Kidney (tissue), 14 donors: ENCODE results near the gene AJUBA. TPM values are rescaled to one million over a fixed set of nuclear protein-coding genes. Genes with fewer than 3 reads are reported as not detected.

Experiments
- DNase-seq, 5 donors: peaks; one replicate each; pipeline ENCODE4 v3.0.0-alpha.2; 2013 to 2020
- FAIRE-seq: peaks from 2 replicates; lab custom pipeline; 2012; peaks lifted over from hg19 to GRCh38; lab: Jason Lieb, UNC
- H3K27ac ChIP-seq, 2 donors: one replicate each; pipeline ENCODE4 v1.7.0; 2013; ENCODE audit warnings: low read depth in 2 of 2, low read length in 2 of 2, inconsistent platforms in 1 of 2
- H3K27me3 ChIP-seq: one replicate; pipeline ENCODE4 v1.7.1; 2013; ENCODE audit warnings: low read length, inconsistent platforms; ENCODE audit not compliant: control insufficient read depth, insufficient read depth
- H3K36me3 ChIP-seq, 3 donors: one replicate each; pipeline versions ENCODE4 v1.7.0 to v1.7.1; 2013; ENCODE audit warnings: low read length in 3 of 3, control low read depth in 1 of 3, inconsistent platforms in 1 of 3; ENCODE audit not compliant: insufficient read depth in 3 of 3, control insufficient read depth in 2 of 3
- H3K4me1 ChIP-seq, 3 donors: one replicate each; pipeline versions ENCODE4 v1.7.0 to v1.7.1; 2013; ENCODE audit warnings: low read length in 3 of 3, inconsistent platforms in 1 of 3, low read depth in 1 of 3; ENCODE audit not compliant: control insufficient read depth in 2 of 3, insufficient read depth in 2 of 3
- H3K4me3 ChIP-seq, 3 donors: one replicate each; pipeline versions ENCODE4 v1.7.0 to v1.8.1; 2013; ENCODE audit warnings: low read length in 3 of 3, control low read depth in 1 of 3, inconsistent platforms in 1 of 3
- H3K9ac ChIP-seq, 3 donors: one replicate each; pipeline versions ENCODE4 v1.7.0 to v1.7.1; 2013; ENCODE audit warnings: low read length in 3 of 3, control low read depth in 1 of 3, inconsistent platforms in 1 of 3
- H3K9me3 ChIP-seq, 3 donors: one replicate each; pipeline versions ENCODE4 v1.7.0 to v1.7.1; 2013; ENCODE audit warnings: low read length in 3 of 3, control low read depth in 1 of 3, inconsistent platforms in 1 of 3; ENCODE audit not compliant: control insufficient read depth in 2 of 3, insufficient read depth in 1 of 3
- intact Hi-C: fragments of 100-400 bp; cut with DNase I; formaldehyde crosslinking; loops from one replicate; pipeline ENCODE4 v1.11.1; 2022
- polyA plus RNA-seq: library from polyadenylated mRNA; stranded (reverse); fragments of 350-450 nt; fragmentation: Illumina TruSeq; extraction: RNeasy Lipid Tissue Mini Kit (QIAGEN cat#74804); gene quantifications from one replicate; pipeline ENCODE4 v1.2.3, GENCODE V29; 2014; ENCODE audit warnings: low read depth, low replicate concordance; ENCODE audit not compliant: insufficient read depth
- total RNA-seq: library from RNA; stranded (reverse); fragmentation: NEBNext Ultra II Directional; extraction: Animal tissue kit (Norgen Biotek cat#: 25700); gene quantifications from one replicate; pipeline ENCODE4 v1.2.1, GENCODE V29; 2021
- TF ChIP-seq, protein P1 (sequence below): IDR thresholded peaks from 3 replicates; pipeline ENCODE4 v1.5.1; 2012; ENCODE audit warnings: mild to moderate bottlenecking, moderate library complexity, borderline replicate concordance; ENCODE audit not compliant: insufficient read depth; ENCODE audit errors: extremely low read depth
- donor health status: control.
- donor health status: control.
- donor health status: control.
- donor health status: control.
- donor health status: control.
- donor health status: DM: yes; HTN: yes; CAD: no.
- donor health status: Normal renal cell carcinoma (clear cell type).

The AJUBA gene
- total and polyA plus RNA-seq, 2 donors from 2014 or later, result 14.6 to 28.5 TPM

DNA sequence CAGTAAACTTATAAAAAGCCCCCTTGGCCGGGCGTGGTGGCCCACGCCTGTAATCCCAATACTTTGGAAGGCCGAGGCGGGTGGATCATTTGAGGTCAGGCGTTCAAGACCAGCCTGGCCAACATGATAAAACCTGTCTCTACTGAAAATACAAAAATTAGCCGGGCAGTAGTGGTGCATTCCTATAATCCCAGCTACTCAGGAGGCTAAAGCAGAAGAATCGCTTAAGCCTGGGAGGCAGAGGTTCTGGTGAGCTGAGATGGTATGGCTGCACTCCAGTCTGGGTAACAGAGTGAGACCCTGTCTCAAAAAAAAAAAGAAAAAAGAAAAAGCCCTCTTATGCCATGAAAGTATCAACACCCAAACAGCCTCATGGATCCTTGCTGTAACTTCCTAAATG, 56.8 kb downstream of the AJUBA start:
- H3K36me3 ChIP-seq, result peaks cover 11 to 34% (median 30%) of the 10 kb centered on the region in 3 donors
- TF ChIP-seq, protein P1, sequence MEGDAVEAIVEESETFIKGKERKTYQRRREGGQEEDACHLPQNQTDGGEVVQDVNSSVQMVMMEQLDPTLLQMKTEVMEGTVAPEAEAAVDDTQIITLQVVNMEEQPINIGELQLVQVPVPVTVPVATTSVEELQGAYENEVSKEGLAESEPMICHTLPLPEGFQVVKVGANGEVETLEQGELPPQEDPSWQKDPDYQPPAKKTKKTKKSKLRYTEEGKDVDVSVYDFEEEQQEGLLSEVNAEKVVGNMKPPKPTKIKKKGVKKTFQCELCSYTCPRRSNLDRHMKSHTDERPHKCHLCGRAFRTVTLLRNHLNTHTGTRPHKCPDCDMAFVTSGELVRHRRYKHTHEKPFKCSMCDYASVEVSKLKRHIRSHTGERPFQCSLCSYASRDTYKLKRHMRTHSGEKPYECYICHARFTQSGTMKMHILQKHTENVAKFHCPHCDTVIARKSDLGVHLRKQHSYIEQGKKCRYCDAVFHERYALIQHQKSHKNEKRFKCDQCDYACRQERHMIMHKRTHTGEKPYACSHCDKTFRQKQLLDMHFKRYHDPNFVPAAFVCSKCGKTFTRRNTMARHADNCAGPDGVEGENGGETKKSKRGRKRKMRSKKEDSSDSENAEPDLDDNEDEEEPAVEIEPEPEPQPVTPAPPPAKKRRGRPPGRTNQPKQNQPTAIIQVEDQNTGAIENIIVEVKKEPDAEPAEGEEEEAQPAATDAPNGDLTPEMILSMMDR, result no peak

DNA sequence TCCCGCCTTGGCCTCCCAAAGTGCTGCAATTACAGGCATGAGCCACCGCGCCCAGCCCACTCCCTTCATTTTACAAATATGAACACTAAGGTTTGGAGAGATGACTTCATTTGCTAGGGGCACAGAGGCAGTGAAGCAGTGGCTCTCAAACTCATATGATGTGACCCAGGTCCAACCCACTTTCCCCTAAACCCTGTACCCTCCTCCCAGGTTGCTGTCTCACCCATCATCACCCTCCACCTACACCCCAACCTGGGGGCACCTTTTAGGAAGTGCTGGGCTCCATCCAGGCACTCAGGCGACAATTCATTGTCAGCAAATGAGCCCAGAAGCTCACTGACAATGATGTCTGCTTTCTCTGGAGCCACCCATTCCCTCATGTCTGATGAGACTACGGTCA, 58.6 kb downstream of the AJUBA start:
- Histone ChIP-seq H3K9ac (no peak overlapping the region), H3K36me3 (peaks cover 11 to 38% (median 31%) of the 10 kb centered on the region in 3 donors), H3K4me3 (no peak overlapping the region), H3K27me3 (no peaks in the 10 kb centered on the region), H3K27ac (no peak overlapping the region), H3K9me3 (no peaks in the 10 kb centered on the region), H3K4me1 (peaks cover 0 to 14% (median 0%) of the 10 kb centered on the region in 3 donors)
- TF ChIP-seq, protein P1, result no peak
- intact Hi-C loops, result no loop called here
- DNase-seq, result no peak
- FAIRE-seq, result no peak

More for the DNA sequence above, 56.8 kb downstream of the AJUBA start:
- H3K4me3 ChIP-seq, result no peak overlapping the region
- FAIRE-seq, result no peak
- no peak overlapping the region for H3K27ac ChIP-seq
- no peak overlapping the region for H3K9ac ChIP-seq
- intact Hi-C loops, result no loop called here
- no peaks in the 10 kb centered on the region for H3K9me3 ChIP-seq
- no peaks in the 10 kb centered on the region for H3K27me3 ChIP-seq
- peaks cover 0 to 11% (median 0%) of the 10 kb centered on the region in 3 donors for H3K4me1 ChIP-seq
- DNase-seq, result no peak

GRCh38 chr14:22922294-22922693, 60.1 kb downstream of the AJUBA start:
- no peaks in the 10 kb centered on the region for H3K9me3 ChIP-seq

More at GRCh38 chr14:22922294-22922693, 60.1 kb downstream of the AJUBA start:
- Histone ChIP-seq H3K4me1 (peaks cover 0 to 7% (median 3%) of the 10 kb centered on the region in 3 donors), H3K9ac (no peak overlapping the region), H3K36me3 (peaks cover 11 to 38% (median 31%) of the 10 kb centered on the region in 3 donors), H3K27me3 (no peaks in the 10 kb centered on the region), H3K4me3 (no peak overlapping the region), H3K27ac (no peak overlapping the region)
- TF ChIP-seq, protein P1, result no peak
- no peak for FAIRE-seq
- intact Hi-C loops, result no loop called here
- no peak for DNase-seq

Other genes starting within 250 kb of the AJUBA start
- 80.8 TPM for gene OXA1L, start 215.9 kb downstream of the AJUBA start, total RNA-seq
- gene OXA1L, start 215.9 kb downstream of the AJUBA start, polyA plus RNA-seq, result 101 TPM
- gene SLC7A7, start 167.1 kb downstream of the AJUBA start, total RNA-seq, result 26.6 TPM
- gene SLC7A7, start 167.1 kb downstream of the AJUBA start, polyA plus RNA-seq, result 235 TPM
- gene MRPL52, start 152.7 kb downstream of the AJUBA start, total RNA-seq, result 74.3 TPM
- 255 TPM for gene MRPL52, start 152.7 kb downstream of the AJUBA start, polyA plus RNA-seq
- 108 TPM for gene MMP14, start 146.0 kb downstream of the AJUBA start, total RNA-seq
- 30.1 TPM for gene MMP14, start 146.0 kb downstream of the AJUBA start, polyA plus RNA-seq
- gene LRP10, start 110.8 kb downstream of the AJUBA start, total RNA-seq, result 207 TPM
- 74.7 TPM for gene LRP10, start 110.8 kb downstream of the AJUBA start, polyA plus RNA-seq
- gene REM2, start 99.3 kb downstream of the AJUBA start, total RNA-seq, result 0.63 TPM
- gene REM2, start 99.3 kb downstream of the AJUBA start, polyA plus RNA-seq, result 0.77 TPM
- gene RBM23, start 63.4 kb downstream of the AJUBA start, total RNA-seq, result 93.6 TPM
- gene RBM23, start 63.4 kb downstream of the AJUBA start, polyA plus RNA-seq, result 44.8 TPM
- gene PRMT5, start 53.2 kb downstream of the AJUBA start, total RNA-seq, result 58.7 TPM
- 64.2 TPM for gene PRMT5, start 53.2 kb downstream of the AJUBA start, polyA plus RNA-seq
- 38.1 TPM for gene HAUS4, start 25.5 kb downstream of the AJUBA start, total RNA-seq
- gene HAUS4, start 25.5 kb downstream of the AJUBA start, polyA plus RNA-seq, result 35.8 TPM
- gene C14orf93, start 27.6 kb upstream of the AJUBA start, total RNA-seq, result 9.5 TPM
- gene C14orf93, start 27.6 kb upstream of the AJUBA start, polyA plus RNA-seq, result 9.6 TPM
- 87.1 TPM for gene PSMB5, start 52.3 kb upstream of the AJUBA start, total RNA-seq
- 190 TPM for gene PSMB5, start 52.3 kb upstream of the AJUBA start, polyA plus RNA-seq
- not detected for gene PSMB11, start 59.7 kb upstream of the AJUBA start, total RNA-seq
- gene PSMB11, start 59.7 kb upstream of the AJUBA start, polyA plus RNA-seq, result not detected
- 5.1 TPM for gene CDH24, start 75.0 kb upstream of the AJUBA start, total RNA-seq
- 5.4 TPM for gene CDH24, start 75.0 kb upstream of the AJUBA start, polyA plus RNA-seq
- gene ACIN1, start 112.6 kb upstream of the AJUBA start, total RNA-seq, result 150 TPM
- 54.9 TPM for gene ACIN1, start 112.6 kb upstream of the AJUBA start, polyA plus RNA-seq
- 42.8 TPM for gene C14orf119, start 113.0 kb upstream of the AJUBA start, total RNA-seq
- 56.6 TPM for gene C14orf119, start 113.0 kb upstream of the AJUBA start, polyA plus RNA-seq
- not detected for gene CIROP, start 122.4 kb upstream of the AJUBA start, total RNA-seq
- gene CIROP, start 122.4 kb upstream of the AJUBA start, polyA plus RNA-seq, result not detected
- gene CEBPE, start 136.7 kb upstream of the AJUBA start, total RNA-seq, result not detected
- gene CEBPE, start 136.7 kb upstream of the AJUBA start, polyA plus RNA-seq, result not detected
- 22.9 TPM for gene SLC7A8, start 201.1 kb upstream of the AJUBA start, total RNA-seq
- gene SLC7A8, start 201.1 kb upstream of the AJUBA start, polyA plus RNA-seq, result 210 TPM